MM.1S (cell line): ENCODE results near the gene PMF1.

Experiments
- DNase-seq: peaks from one replicate; pipeline ENCODE4 v3.0.0-alpha.2; 2015
- H2AFZ ChIP-seq: fragments of 300-600 bp; sonication (generic); 2 replicates; pipeline ENCODE4 v1.6.0; 2016; ENCODE audit warnings: antibody characterized with exemption, low read length
- H3F3A ChIP-seq: fragments of 300-600 bp; sonication (generic); 2 replicates; pipeline ENCODE4 v1.6.1; 2016; ENCODE audit warnings: mild to moderate bottlenecking, antibody characterized with exemption, low read length, moderate library complexity, mixed read lengths; ENCODE audit not compliant: insufficient read depth
- H3K27ac ChIP-seq: fragments of 300-600 bp; sonication (generic); 2 replicates; pipeline ENCODE4 v1.5.1; 2016; ENCODE audit warnings: mild to moderate bottlenecking, low read length
- H3K27me3 ChIP-seq: fragments of 300-600 bp; sonication (generic); replicated peaks from 2 replicates; pipeline ENCODE4 v1.6.0; 2016; ENCODE audit warnings: low read length; ENCODE audit not compliant: insufficient read depth
- H3K36me3 ChIP-seq: fragments of 300-600 bp; sonication (generic); replicated peaks from 2 replicates; pipeline ENCODE4 v1.6.1; 2016; ENCODE audit warnings: mild to moderate bottlenecking, low read length, mixed read lengths; ENCODE audit not compliant: insufficient read depth
- H3K4me1 ChIP-seq: fragments of 300-600 bp; sonication (generic); 2 replicates; pipeline ENCODE4 v1.6.1; 2016; ENCODE audit warnings: low read length, mixed read lengths
- H3K4me2 ChIP-seq: fragments of 300-600 bp; sonication (generic); 2 replicates; pipeline ENCODE4 v1.6.0; 2016; ENCODE audit warnings: low read depth, low read length
- H3K4me3 ChIP-seq: fragments of 300-600 bp; sonication (generic); 2 replicates; pipeline ENCODE4 v1.5.1; 2016; ENCODE audit warnings: low read length, mixed read lengths
- H3K79me2 ChIP-seq: fragments of 300-600 bp; sonication (generic); 2 replicates; pipeline ENCODE4 v1.6.1; 2016; ENCODE audit warnings: mixed run types, low read length, mixed read lengths
- H3K9ac ChIP-seq: fragments of 300-600 bp; sonication (generic); 2 replicates; pipeline ENCODE4 v1.6.1; 2016; ENCODE audit warnings: low read length, mixed read lengths
- H3K9me2 ChIP-seq: fragments of 300-600 bp; sonication (generic); replicated peaks from 2 replicates; pipeline ENCODE4 v1.6.1; 2016; ENCODE audit warnings: mild to moderate bottlenecking, low read length, mixed read lengths; ENCODE audit not compliant: insufficient read depth
- H3K9me3 ChIP-seq: fragments of 300-600 bp; sonication (generic); replicated peaks from 2 replicates; pipeline ENCODE4 v1.6.1; 2016; ENCODE audit warnings: mild to moderate bottlenecking, low read length, mixed read lengths; ENCODE audit not compliant: insufficient read depth
- H4K20me1 ChIP-seq: fragments of 300-600 bp; sonication (generic); 2 replicates; pipeline ENCODE4 v1.6.1; 2016; ENCODE audit warnings: mild to moderate bottlenecking, low read length, moderate library complexity, mixed read lengths; ENCODE audit not compliant: insufficient read depth
- EZH2 ChIP-seq: fragments of 300-600 bp; sonication (generic); optimal IDR thresholded peaks from 2 replicates; pipeline ENCODE3; 2017; ENCODE audit warnings: low read depth, mild to moderate bottlenecking, antibody characterized with exemption, low read length, mixed read lengths
- EZH2phosphoT487 ChIP-seq: fragments of 300-600 bp; sonication (generic); IDR thresholded peaks from 2 replicates; pipeline ENCODE4 v1.6.1; 2018; ENCODE audit warnings: antibody characterized with exemption, low read length
- TF ChIP-seq, protein P1 (sequence below): fragments of 300-600 bp; sonication (generic); IDR thresholded peaks from 2 replicates; pipeline ENCODE4 v1.5.1; 2016; ENCODE audit warnings: antibody characterized with exemption, low read length, mixed read lengths

The PMF1 gene

DNA sequence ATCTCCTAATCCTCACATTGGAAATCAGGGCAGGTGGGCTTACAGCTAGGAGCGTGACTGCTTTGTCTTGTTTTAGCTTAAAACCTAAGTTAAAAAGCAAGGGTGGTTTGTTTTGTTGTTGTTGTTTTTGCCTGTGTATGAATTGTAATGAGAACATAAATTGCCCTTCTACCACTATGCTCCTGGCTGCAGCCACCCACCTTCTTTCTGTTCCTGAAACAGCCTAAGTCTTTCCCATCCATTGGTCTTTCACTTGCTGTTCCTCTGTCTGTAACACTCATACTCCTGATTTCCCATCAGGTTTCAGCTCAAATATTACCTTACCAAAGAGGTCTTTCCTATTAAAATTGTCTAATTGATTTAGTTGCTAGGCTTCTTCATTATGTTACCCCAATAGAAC is 70.7 kb downstream of the PMF1 start:
- H3K27me3 ChIP-seq, result no peaks in the 10 kb centered on the region
- H3K9me3 ChIP-seq, result no peaks in the 10 kb centered on the region
- 0 out of 2 replicates have a peak, but pooled peaks cover 3% of the 10 kb centered on the region for H4K20me1 ChIP-seq
- H2AFZ ChIP-seq, result peak overlapping the region; percentile 77
- H3K36me3 ChIP-seq, result peaks cover 6% of the 10 kb centered on the region
- H3K9me2 ChIP-seq, result no peaks in the 10 kb centered on the region
- H3K4me3 ChIP-seq, result peak overlapping the region; percentile 84
- peak overlapping the region; percentile 79 for H3K9ac ChIP-seq
- H3K27ac ChIP-seq, result peak overlapping the region; percentile 68; the same call in 1 of the 2 replicates
- H3K4me1 ChIP-seq, result peaks cover 23% of the 10 kb centered on the region; the same call in 1 of the 2 replicates
- no peak for DNase-seq
- peaks cover 7% of the 10 kb centered on the region for H3F3A ChIP-seq
- H3K79me2 ChIP-seq, result peaks cover 67% of the 10 kb centered on the region
- no peak for TF ChIP-seq EZH2
- TF ChIP-seq EZH2phosphoT487, result no peak
- TF ChIP-seq, protein P1, sequence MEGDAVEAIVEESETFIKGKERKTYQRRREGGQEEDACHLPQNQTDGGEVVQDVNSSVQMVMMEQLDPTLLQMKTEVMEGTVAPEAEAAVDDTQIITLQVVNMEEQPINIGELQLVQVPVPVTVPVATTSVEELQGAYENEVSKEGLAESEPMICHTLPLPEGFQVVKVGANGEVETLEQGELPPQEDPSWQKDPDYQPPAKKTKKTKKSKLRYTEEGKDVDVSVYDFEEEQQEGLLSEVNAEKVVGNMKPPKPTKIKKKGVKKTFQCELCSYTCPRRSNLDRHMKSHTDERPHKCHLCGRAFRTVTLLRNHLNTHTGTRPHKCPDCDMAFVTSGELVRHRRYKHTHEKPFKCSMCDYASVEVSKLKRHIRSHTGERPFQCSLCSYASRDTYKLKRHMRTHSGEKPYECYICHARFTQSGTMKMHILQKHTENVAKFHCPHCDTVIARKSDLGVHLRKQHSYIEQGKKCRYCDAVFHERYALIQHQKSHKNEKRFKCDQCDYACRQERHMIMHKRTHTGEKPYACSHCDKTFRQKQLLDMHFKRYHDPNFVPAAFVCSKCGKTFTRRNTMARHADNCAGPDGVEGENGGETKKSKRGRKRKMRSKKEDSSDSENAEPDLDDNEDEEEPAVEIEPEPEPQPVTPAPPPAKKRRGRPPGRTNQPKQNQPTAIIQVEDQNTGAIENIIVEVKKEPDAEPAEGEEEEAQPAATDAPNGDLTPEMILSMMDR, result no peak
- peak overlapping the region; percentile 84 for H3K4me2 ChIP-seq

- H3K9ac ChIP-seq, result peak within 1 kb of the TSS; percentile 79
- no peaks in the 10 kb centered on the region for H3K9me3 ChIP-seq
- no peaks in the 10 kb centered on the region for H3K9me2 ChIP-seq
- peak within 1 kb of the TSS; percentile 77 for H2AFZ ChIP-seq
- DNase-seq, result no peak
- H4K20me1 ChIP-seq, result 0 out of 2 replicates have a peak, but pooled peaks cover 3% of the 10 kb centered on the region
- peak within 1 kb of the TSS; percentile 68; the same call in 1 of the 2 replicates for H3K27ac ChIP-seq
- no peaks in the 10 kb centered on the region for H3K27me3 ChIP-seq
- peak within 1 kb of the TSS; percentile 84 for H3K4me3 ChIP-seq
- peaks cover 23% of the 10 kb centered on the region; the same call in 1 of the 2 replicates for H3K4me1 ChIP-seq
- H3K4me2 ChIP-seq, result peak within 1 kb of the TSS; percentile 84
- H3K36me3 ChIP-seq, result peaks cover 3% of the 10 kb centered on the region; the same call in 1 of the 2 replicates
- H3K79me2 ChIP-seq, result peaks cover 61% of the 10 kb centered on the region
- peaks cover 7% of the 10 kb centered on the region for H3F3A ChIP-seq
- no peak for TF ChIP-seq EZH2
- no peak for TF ChIP-seq EZH2phosphoT487
- TF ChIP-seq, protein P1, result no peak
Observed at GRCh38 chr1:156284112-156284511, 71.3 kb downstream of the PMF1 start, which contains the start of gene TMEM79. TSS of gene TMEM79 (plus strand) at chr1:156284325. CDS start at chr1:156285227, 902 bp downstream.

- no peak overlapping the region for H3K9ac ChIP-seq
- H3K27me3 ChIP-seq, result no peaks in the 10 kb centered on the region
- H4K20me1 ChIP-seq, result 0 out of 2 replicates have a peak, but pooled peaks cover 3% of the 10 kb centered on the region
- no peak for DNase-seq
- TF ChIP-seq, protein P1, result no peak
- TF ChIP-seq EZH2, result no peak
- no peak for TF ChIP-seq EZH2phosphoT487
- H2AFZ ChIP-seq, result no peak overlapping the region
- no peak overlapping the region for H3K4me3 ChIP-seq
- peaks cover 23% of the 10 kb centered on the region; the same call in 1 of the 2 replicates for H3K4me1 ChIP-seq
- H3K79me2 ChIP-seq, result peaks cover 55% of the 10 kb centered on the region
- no peak overlapping the region for H3K4me2 ChIP-seq
- no peaks in the 10 kb centered on the region for H3K9me3 ChIP-seq
- no peaks in the 10 kb centered on the region for H3K36me3 ChIP-seq
- H3K27ac ChIP-seq, result no peak overlapping the region
- H3K9me2 ChIP-seq, result no peaks in the 10 kb centered on the region
- H3F3A ChIP-seq, result peaks cover 7% of the 10 kb centered on the region
Observed at GRCh38 chr1:156284757-156285156, 72.0 kb downstream of the PMF1 start.
